Left colon (tissue), 2 donors: ENCODE results near the gene TRIP4. TPM values are rescaled to one million over a fixed set of nuclear protein-coding genes. Genes with fewer than 3 reads are reported as not detected.
"Not testable (repeated sequence)": the region's sequence is repeated elsewhere in the genome, so short reads cannot be mapped to it uniquely, and the experiment has no call there.

Experiments
- ATAC-seq: fragments of 200-7000 bp; cut with Tn5 transposase; one replicate; pipeline ENCODE4 v1.9.1; 2020; ENCODE audit warnings: mild to moderate bottlenecking, moderate library complexity
- DNase-seq, 2 donors: peaks; one replicate each; pipeline ENCODE4 v3.0.0-alpha.2; 2020
- intact Hi-C, 2 donors: fragments of 100-400 bp; cut with DNase I in 1 of 2; cut with micrococcal nuclease in 1 of 2; formaldehyde crosslinking; loops; one replicate each; pipeline versions ENCODE4 v1.11.2 to v1.14.0; 2022; cut with DNase I, micrococcal nuclease
- long read RNA-seq: library from polyadenylated mRNA; unstranded; transcript quantifications from one replicate; pipeline ENCODE4 v2.0.0, GENCODE V29; 2021
- total RNA-seq, 2 donors: library from RNA; stranded (reverse); fragmentation: NEBNext Ultra II Directional; extraction: Animal tissue kit (Norgen Biotek cat#: 25700); gene quantifications; one replicate each; pipeline ENCODE4 v1.2.1, GENCODE V29; 2021
- donor health status: DM: no; HTN: no; CAD: no.
- donor health status: DM: yes; HTN: yes; CAD: no.

TRIP4 gene
- total RNA-seq, result 10 to 100 TPM; 34.2 to 34.4 TPM
- long read RNA-seq, transcript TRIP4-201 (13 exons, 2,045 nt), result major isoform, 71 of 90 reads
- long read RNA-seq, partial matches to known transcripts, result 2 of 90 reads
- long read RNA-seq, other reads (novel, unspliced or antisense), result 17 of 90 reads

GRCh38 chr15:64387562-64388168, at the start of gene TRIP4:
Gene TRIP4, plus strand, starts transcription at chr15:64387836. Its CDS starts 28 bp downstream, at chr15:64387864.
- intact Hi-C loops, result no loop called here
- peak; percentile 98 for ATAC-seq

GRCh38 chr15:64340355-64340754, 47.3 kb upstream of the TRIP4 start:
- DNase-seq (no peak), ATAC-seq (peak; percentile 97)
- intact Hi-C loops, result no loop called here

More at GRCh38 chr15:64387562-64388168, at the start of gene TRIP4:
- DNase-seq, result peak; percentile 96 to 97

GRCh38 chr15:64341961-64342360, 45.7 kb upstream of the TRIP4 start:
- DNase-seq (no peak), ATAC-seq (no peak)
- intact Hi-C loops, result no loop called here

GRCh38 chr15:64343222-64343621, 44.4 kb upstream of the TRIP4 start:
- DNase-seq (no peak), ATAC-seq (no peak)
- intact Hi-C loops, result no loop called here

- intact Hi-C loops, result no loop called here
- ATAC-seq (no peak), DNase-seq (no peak)
These were observed 43.8 kb upstream of the TRIP4 start for GRCh38 chr15:64343841-64344240.

- ATAC-seq, result no peak
- intact Hi-C loops, result no loop called here
- no peak for DNase-seq
These were observed 42.9 kb upstream of the TRIP4 start for GRCh38 chr15:64344651-64345294.

GRCh38 chr15:64346242-64346641, 41.4 kb upstream of the TRIP4 start:
- intact Hi-C loops, ATAC-seq, DNase-seq: not testable (repeated sequence)

GRCh38 chr15:64348455-64348854, 39.2 kb upstream of the TRIP4 start:
- ATAC-seq, result no peak
- DNase-seq, result no peak
- intact Hi-C loops, result no loop called here

GRCh38 chr15:64349375-64349774, 38.3 kb upstream of the TRIP4 start:
- DNase-seq (no peak), ATAC-seq (no peak)
- intact Hi-C loops, result no loop called here

GRCh38 chr15:64351265-64351664, 36.4 kb upstream of the TRIP4 start:
- ATAC-seq, result no peak
- DNase-seq, result no peak
- intact Hi-C loops, result loop anchor here in 1 of 2 donors (10.0 kb wide), 1 partner anchor 146 kb away; no protein-coding TSS in a partner anchor

GRCh38 chr15:64354688-64355344, 32.8 kb upstream of the TRIP4 start:
- no peak for ATAC-seq
- intact Hi-C loops, result loop anchor here in 1 of 2 donors (10.0 kb wide), 1 partner anchor 150 kb away; no protein-coding TSS in a partner anchor
- no peak for DNase-seq

GRCh38 chr15:64355348-64355943, 32.2 kb upstream of the TRIP4 start:
- intact Hi-C loops, result loop anchor here in 1 of 2 donors (10.0 kb wide), 1 partner anchor 151 kb away; no protein-coding TSS in a partner anchor
- DNase-seq (no peak), ATAC-seq (peak; percentile 32)

GRCh38 chr15:64355944-64356709, 31.5 kb upstream of the TRIP4 start, which contains the start of gene CSNK1G1:
Gene CSNK1G1, minus strand, starts transcription at chr15:64356173. Its CDS starts 55,674 bp downstream, at chr15:64300499.
- intact Hi-C loops, result loop anchor here in 1 of 2 donors (10.0 kb wide), 1 partner anchor 151 kb away; no protein-coding TSS in a partner anchor
- ATAC-seq (peak; percentile 97), DNase-seq (peak; percentile 95)

- no peak for ATAC-seq
- intact Hi-C loops, result loop anchor here in 1 of 2 donors (10.0 kb wide), 1 partner anchor 152 kb away; no protein-coding TSS in a partner anchor
These were observed 31.0 kb upstream of the TRIP4 start for GRCh38 chr15:64356710-64357040.

GRCh38 chr15:64361259-64361658, 26.4 kb upstream of the TRIP4 start:
- ATAC-seq (no peak), DNase-seq (no peak)
- intact Hi-C loops, result loop anchor here in 1 of 2 donors (10.0 kb wide), 1 partner anchor 444 kb away; no protein-coding TSS in a partner anchor

More at GRCh38 chr15:64356710-64357040, 31.0 kb upstream of the TRIP4 start:
- DNase-seq, result no peak

- intact Hi-C loops, result loop anchor here in 1 of 2 donors (10.0 kb wide), 1 partner anchor 436 kb away; no protein-coding TSS in a partner anchor
- ATAC-seq (no peak), DNase-seq (no peak)
These were observed 18.5 kb upstream of the TRIP4 start for GRCh38 chr15:64369078-64369607.

- DNase-seq, ATAC-seq, intact Hi-C loops: not testable (repeated sequence)
These were observed 16.3 kb upstream of the TRIP4 start for GRCh38 chr15:64371383-64371782.

- ATAC-seq (no peak), DNase-seq (no peak)
- intact Hi-C loops, result no loop called here
These were observed 14.3 kb upstream of the TRIP4 start for GRCh38 chr15:64373360-64373759.
